NT2/D1 (cell line): ENCODE data around the gene SUCLG2.

ENCODE experiments used
- SUZ12 ChIP-seq: IDR thresholded peaks from 2 replicates; pipeline ENCODE4 v1.6.1; 2011; ENCODE audit not compliant: insufficient read length, insufficient read depth; ENCODE audit errors: extremely low read depth
- YY1 ChIP-seq: IDR thresholded peaks from 2 replicates; pipeline ENCODE4 v1.6.1; 2011; ENCODE audit not compliant: insufficient read length, insufficient read depth
- ZNF274 ChIP-seq: IDR thresholded peaks from 2 replicates; pipeline ENCODE4 v1.6.1; 2011; ENCODE audit warnings: mild to moderate bottlenecking, low read depth, low read length

DNA sequence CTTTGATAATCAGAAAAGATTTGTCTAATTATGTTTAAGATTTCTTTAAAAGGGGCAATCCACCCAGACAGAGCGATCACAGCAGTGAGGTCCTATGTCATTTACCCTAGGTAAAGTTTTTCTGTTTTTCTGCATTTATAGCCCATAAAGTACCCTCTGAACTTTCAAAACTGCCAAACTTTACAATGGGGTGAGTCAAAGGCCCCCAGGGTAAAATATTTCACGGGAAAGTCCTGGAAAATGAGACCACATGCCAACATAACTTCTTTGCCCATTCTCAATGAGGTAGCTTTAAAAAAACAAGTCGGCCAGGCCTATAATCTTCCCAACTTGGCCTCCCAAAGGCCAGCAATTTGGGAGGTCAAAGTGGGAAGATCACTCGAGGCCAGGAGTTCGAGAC, 53.0 kb downstream of the SUCLG2 start:
- TF ChIP-seq SUZ12: no peak
- TF ChIP-seq YY1: no peak
- TF ChIP-seq ZNF274: no peak
